ENCODE results near the gene C22orf15. TPM values are rescaled to one million over a fixed set of nuclear protein-coding genes. Genes with fewer than 3 reads are reported as not detected.

Gene C22orf15
- total RNA-seq, 1 donor from 2014 or later: 0.32 TPM

Other genes with a start within 250 kb of the C22orf15 start
- gene IGLL1, start 182.7 kb upstream of the C22orf15 start, total RNA-seq: 2.0 and 3.4 TPM in 2 replicates
- gene DRICH1, start 130.7 kb upstream of the C22orf15 start, total RNA-seq: 1.2 and 1.4 TPM in 2 replicates
- 31.4 and 34.7 TPM in 2 replicates for gene RGL4, start 72.0 kb upstream of the C22orf15 start, total RNA-seq
- gene ZNF70, start 11.9 kb upstream of the C22orf15 start, total RNA-seq: 2.5 and 3.0 TPM in 2 replicates
- gene VPREB3, start 8.6 kb upstream of the C22orf15 start, total RNA-seq: not detected in 2 replicates
- gene CHCHD10, start 5.0 kb downstream of the C22orf15 start, total RNA-seq: 52.5 and 59.5 TPM in 2 replicates
- 0.45 and 0.73 TPM in 2 replicates for gene MMP11, start 9.9 kb downstream of the C22orf15 start, total RNA-seq
- 82.7 and 89.2 TPM in 2 replicates for gene SMARCB1, start 24.0 kb downstream of the C22orf15 start, total RNA-seq
- gene DERL3, start 76.0 kb downstream of the C22orf15 start, total RNA-seq: 12.5 and 15.0 TPM in 2 replicates
- gene SLC2A11, start 94.9 kb downstream of the C22orf15 start, total RNA-seq: 7.3 and 7.5 TPM in 2 replicates
- gene MIF, start 131.4 kb downstream of the C22orf15 start, total RNA-seq: 1,011 TPM in 2 replicates
- not detected in 2 replicates for gene GSTT2B, start 198.2 kb downstream of the C22orf15 start, total RNA-seq
- 4.7 and 5.8 TPM in 2 replicates for gene DDTL, start 203.9 kb downstream of the C22orf15 start, total RNA-seq
- 114 and 117 TPM in 2 replicates for gene DDT, start 211.5 kb downstream of the C22orf15 start, total RNA-seq
- gene GSTT2, start 217.1 kb downstream of the C22orf15 start, total RNA-seq: 0.18 and 0.41 TPM in 2 replicates
- not detected in 2 replicates for gene GSTT4, start 242.5 kb downstream of the C22orf15 start, total RNA-seq
- 116 and 121 TPM in 2 replicates for gene CABIN1, start 248.3 kb downstream of the C22orf15 start, total RNA-seq